Limb (tissue), 2 donors: ENCODE data around the gene SCUBE1.
"Not testable (repeated sequence)": the region's sequence is repeated elsewhere in the genome, so short reads cannot be mapped to it uniquely, and the experiment has no call there.

Source experiments
- DNase-seq, 2 donors: peaks; one replicate each; pipeline ENCODE4 v3.0.0-alpha.2; 2016; ENCODE audit errors: extremely low spot score in 2 of 2

The SCUBE1 gene

DNA sequence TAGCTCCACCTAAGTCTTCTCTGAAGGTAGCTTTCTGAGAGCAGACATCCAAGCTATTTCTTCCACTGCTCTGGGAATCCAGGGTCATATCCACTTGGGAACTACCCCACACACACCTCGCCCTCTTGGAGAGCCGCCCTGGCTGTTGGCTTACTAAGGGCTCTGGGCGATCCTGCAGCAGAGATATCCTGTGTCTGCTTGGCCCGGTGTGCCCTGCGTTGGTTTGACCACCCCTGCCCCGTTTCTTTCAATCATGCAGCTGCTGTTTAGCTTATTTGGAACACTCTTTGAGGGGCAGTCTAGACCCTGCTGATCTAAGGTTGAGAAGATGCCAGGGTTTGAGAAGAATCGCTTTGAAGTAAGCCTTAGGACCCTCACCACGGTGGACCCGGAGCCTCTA lies 17.4 kb upstream of the SCUBE1 start:
- no peak for DNase-seq

DNA sequence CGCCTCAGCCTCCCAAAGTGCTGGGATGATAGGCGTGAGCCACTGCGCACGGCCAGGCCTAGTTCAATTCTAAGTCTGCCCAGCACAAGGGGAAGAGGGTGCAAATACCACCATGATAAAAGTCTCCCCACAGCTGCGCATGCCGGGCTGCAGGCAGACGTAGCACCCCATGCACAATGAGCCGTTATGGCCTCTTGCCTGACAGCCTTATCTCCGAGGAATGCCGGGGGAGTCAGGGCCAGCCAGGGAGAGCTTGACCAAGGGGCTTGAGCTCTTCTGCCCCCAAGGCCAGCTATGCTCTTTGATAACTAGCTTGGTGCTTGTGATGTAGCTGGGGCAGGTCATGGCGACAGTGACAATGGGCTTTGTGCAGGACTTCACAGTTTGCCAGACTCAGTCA lies 13.7 kb upstream of the SCUBE1 start:
- DNase-seq = no peak

DNA sequence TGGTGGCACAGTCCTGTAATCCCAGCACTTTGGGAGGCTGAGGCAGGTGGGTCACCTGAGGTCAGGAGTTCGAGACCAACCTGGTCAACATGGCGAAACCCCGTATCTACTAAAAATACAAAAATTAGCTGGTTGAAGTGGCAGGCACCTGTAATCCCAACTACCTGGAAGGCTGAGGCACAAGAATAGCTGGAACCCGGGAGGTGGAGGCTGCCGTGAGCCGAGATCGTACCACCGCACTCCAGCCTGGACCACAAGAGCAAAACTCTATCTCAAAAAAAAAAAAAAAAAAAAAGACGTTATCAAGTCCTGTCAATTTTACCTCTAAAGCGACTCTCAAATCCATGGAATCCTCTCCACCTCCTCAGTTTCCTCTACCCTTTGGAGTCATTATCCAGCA lies 12.5 kb upstream of the SCUBE1 start:
- DNase-seq = not testable (repeated sequence)

DNA sequence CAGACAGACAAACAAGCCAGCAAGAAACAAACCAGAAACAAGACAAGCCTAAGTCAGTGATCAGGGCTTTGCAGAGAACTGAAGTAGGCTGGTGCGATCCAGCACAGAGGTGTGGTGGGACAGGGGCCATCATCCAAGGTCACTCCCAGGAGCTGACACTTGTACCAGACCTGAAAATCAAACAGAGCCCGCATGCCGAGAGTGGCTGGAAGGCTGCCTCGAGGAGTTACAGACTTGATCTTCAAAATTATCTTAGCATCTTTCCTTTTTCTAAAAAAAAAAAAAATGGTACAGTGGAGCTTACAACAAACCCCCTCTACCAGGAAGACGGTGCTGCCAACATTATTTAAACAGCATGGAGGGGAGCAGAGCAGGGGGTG lies 8.8 kb upstream of the SCUBE1 start:
- DNase-seq = no peak

DNA sequence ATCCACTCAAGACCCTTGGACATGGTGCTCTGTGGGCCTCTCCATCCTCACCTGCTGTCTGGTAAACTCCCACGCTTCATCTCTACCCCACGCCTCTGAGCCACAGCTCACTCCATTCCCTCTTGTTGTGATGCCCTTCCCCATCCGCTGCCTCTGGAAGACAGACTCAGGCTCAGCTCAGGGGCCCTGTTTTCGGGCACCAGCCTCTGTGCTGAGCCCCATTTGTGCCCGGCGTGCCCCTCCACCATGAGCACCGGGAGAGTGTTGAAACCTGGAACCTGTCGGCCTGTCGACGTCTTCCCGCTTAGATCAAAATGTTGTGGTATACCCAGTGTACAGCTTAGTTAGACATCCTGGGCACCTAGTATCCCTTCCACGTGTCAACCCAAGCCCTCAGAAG lies 6.5 kb upstream of the SCUBE1 start:
- DNase-seq = no peak

DNA sequence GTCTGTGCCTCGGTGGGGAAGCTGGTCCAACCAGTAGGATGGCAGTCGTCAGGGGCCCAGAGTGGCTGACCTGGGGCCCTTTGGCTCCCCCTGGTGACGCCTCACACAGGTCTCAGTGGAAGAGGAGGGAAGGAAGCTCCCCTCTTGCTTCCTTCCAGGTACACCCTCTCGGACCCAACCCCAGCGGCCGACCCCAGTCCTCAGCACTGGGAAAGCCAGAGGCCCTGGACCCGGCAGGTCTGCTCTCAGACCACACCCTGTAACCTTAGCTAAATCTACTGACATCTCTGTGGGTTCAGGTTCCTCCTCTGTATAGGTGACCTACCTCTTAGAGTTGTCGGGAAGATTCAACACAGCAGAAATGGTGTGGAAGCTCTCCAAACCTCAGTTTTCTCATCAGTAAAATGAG lies 3.4 kb upstream of the SCUBE1 start:
- peak in 1 of 2 donors; percentile 70 for DNase-seq

DNA sequence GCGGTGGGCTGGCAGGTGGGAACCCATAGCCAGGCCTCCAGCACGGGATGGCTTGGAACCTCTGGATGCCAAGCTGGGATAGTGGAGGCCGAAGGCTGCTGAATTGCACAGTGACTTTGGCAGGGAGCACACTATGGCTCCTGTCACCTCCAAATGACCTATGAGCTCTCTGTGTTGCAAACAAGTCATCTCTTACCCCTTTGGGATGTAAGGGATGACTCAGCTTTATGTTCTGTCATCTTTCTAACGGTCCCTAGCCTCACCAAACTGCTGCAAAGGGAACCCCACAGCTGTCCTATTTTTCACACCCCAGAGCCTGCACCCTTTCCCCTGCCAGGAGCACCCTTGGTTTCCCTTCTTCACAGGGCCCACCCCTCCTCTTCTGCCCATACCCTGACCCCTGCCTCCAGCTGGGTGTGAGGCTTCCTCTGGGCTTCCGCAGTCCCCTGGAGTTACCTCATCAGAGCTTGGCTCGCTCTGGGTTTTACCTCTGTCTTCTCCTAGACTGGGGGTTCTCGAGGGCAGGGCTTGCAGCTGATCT lies 2.7 kb upstream of the SCUBE1 start:
- DNase-seq = no peak

DNA sequence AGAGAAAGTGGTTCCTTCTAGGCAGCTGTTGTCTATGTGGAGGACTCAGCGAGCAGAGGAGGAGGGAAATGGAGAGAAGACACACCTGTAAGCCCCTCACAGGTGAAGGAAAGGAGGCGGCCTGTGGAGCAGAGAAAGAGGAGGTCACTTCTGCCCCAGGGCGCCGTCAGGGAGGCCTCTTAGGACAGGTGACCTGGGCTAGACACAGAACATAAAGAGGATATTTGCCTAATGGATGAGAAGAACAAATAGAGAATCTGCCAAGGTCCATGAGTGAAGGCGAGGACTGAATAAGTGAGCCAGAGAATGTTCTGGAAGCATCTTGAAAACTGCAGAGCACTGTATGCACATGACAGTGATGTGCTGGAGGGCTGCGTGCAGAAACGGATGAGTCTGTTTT lies 2.2 kb upstream of the SCUBE1 start:
- DNase-seq = no peak

DNA sequence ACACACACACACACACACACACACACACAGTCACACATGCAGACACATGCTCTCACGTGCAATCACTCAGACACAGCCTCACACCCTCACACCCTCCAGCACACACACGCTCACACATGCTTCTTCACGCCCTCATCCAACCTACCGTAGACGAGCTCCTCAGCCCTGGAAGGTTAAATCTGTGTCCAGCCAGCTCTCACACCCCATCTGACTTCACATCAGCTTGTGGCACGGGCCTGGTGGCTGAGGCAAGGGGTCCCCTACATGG lies 1.3 kb upstream of the SCUBE1 start:
- DNase-seq = no peak

DNA sequence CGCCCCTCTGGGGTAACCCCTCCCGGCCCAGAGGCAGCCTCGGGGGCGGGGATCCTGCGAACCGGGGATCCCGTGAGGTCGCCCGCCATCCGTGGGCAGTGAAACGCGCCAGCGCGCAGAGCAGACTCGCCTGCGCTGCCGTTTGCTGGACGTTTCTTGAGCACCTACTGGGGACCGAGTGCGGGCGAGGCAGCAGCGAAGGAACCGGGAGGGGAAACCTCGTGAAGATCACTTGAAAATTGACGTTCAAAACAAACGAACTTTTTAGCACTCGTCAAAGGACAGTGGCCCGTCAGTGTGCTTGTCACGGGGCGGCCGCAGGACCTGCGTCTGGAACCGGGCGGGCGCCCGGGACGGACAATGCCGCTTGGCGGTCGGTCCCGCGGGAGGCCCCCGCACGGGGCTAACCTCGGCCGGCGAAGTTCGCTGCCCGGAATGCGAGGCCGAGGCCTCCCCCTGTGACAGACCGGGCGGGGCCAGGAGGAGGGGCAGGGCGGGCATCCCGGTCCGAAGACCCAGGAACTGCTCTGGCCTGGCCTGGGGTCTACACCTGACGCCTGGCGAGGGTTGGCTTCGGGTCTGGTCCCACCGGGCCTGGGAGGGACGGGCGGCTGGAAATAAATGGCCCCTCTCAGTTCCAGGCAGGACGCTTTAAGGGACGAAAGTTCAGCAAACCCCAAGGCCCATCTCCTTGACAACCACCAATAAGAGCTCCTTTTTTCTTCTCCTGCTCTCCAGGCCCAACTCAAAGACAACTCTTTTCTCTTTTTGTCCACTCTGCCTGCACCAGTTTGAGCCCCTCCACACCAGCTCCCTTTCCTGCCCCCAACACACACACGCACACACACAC lies 723 bp upstream of the SCUBE1 start:
- peak in 1 of 2 donors; percentile 65 for DNase-seq

DNA sequence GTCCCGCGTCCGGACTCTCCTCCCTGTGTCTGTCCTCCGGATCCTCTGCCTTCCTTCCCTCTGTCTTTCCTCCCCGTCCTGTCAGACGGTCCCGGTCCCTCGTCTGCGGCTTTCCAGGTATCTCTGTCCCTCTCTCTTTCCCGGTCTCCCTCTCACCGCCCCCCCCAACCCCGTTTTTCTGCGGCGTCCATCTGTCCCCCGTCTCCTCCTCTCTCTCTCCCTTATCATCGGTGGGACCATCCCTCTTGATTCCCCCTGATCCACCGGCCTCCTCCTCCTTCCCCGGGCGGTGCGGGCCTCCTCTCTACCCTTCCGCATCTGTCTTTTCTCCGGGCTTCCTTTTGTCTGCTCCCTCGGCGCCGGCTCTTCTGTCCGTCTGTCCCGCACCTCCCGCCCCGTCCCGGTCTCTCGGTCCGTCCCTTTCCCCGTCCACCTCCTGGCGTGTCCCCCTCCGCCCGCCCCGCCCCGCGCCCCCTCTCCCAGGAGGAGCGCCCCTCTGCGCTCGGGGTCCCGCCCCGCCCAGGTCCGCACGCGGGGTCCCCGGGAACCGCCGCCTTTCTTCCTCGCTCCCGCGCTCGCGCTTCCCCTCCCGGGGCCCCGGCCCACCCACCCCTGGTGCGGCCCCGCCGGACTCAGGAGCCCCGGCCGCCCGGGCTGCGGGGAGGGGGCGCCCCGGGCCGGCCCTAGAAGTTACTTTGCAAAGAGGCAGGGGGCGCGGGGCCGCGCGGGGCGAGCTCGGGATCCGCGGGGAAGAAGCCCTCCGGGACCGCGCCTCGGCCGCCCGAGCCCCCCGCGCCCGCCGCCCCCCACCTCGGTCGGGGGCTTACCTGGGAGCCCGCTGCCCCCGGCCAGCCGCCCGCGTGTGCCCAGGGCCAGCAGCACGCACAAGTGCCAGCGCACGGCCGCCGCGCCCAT lies 568 bp downstream of the SCUBE1 start:
- DNase-seq = peak in 1 of 2 donors; percentile 50

DNA sequence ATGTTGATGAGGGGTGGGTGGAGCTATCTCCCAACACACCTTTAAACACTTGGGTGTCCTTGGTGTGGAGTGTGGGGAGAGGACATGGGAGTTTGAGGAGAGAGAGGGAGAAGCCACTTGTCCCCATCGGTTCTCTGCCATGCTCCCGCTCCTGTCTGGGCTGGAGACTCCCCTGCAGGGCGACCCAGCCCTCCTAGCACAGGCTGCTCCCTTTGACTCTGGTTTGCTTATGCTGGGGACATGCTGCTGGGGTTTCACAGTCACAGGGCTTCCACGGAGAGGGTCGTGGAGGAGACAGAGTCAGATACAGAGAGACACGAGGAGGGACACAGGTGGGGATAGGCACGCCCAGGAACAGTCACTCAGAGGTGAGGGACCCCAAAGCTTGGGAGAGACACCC lies 1.6 kb downstream of the SCUBE1 start:
- no peak for DNase-seq

DNA sequence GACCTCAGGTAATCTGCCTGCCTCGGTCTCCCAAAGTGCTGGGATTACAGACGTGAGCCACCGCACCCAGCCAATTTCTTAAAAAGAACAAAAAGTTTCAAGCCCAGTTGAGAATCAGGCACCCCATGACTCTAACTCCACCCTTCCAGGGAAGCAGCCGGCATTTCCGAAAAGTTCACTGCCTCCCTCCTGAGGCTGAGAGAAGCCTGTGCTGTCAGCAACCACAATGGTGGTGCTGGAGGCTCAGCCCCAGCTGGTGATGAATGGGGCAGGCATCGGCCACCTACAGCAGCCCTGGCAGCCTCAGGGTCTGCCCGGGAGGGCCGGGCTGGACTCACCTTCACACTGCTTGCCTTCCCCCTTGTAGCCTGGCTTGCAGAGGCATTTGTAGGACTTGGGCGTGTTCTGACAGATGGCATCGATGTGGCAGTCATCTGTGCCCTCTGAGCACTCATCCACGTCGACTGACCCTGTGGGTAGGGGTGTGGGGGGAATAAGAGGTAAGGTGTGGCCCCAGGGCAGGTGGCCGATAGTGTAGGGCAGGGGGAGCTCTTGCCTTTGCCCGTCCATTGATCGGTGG lies 4.3 kb downstream of the SCUBE1 start:
- DNase-seq = no peak

DNA sequence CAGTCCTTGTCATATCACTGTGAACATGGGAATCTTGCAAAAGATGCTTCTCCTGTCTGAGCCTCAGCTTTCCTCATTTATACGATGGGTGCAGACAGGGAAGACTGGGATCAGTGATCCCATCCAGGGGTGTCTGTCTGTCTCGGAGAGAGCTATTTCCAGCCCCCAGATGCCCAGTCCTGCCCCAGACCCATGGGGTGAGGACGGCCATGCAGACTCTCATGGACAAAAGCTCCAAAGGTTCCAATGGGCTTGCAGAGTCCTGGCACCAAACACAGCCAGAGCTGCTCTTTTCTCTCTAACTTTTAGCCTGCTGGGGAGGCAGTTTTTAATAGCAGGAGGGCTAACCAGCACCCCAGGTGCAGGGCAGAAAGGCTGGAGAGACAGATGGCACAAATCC lies 5.2 kb downstream of the SCUBE1 start:
- no peak for DNase-seq

DNA sequence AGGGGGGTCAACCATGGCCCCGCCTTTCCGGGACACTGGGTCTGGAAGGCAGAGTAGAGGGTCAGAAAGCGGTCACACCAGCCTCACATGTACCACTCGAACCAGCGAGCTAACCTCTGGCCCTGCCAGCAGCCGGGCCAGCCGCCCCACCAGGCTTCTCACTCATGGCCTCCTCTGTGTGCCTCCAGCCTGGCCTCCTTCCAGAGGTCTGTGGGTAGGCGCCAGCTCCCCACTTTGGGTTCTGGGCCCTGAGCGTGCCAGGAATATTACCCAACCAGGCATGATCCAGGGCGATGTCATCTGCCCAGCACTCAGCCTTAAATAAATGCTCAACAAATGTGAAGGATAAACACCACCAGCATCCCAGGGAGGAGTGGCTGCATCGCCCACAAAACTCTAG lies 5.8 kb downstream of the SCUBE1 start:
- DNase-seq = no peak

DNA sequence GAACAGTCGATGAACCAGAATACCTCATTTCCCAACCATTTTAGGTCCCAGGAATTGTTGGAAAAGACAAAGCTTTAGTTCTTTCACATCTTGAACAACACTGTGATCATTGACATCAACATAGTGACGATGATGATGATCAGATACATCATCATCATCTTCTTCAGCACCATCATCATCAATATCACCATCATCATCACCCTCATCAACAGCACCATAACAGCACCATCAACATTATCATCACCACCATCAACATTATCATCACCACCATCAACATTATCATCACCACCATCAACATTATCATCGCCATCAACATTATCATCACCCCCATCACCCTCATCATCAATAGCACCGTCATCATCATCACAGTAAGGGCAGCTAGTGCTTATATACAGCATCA lies 8.8 kb downstream of the SCUBE1 start:
- DNase-seq = no peak

DNA sequence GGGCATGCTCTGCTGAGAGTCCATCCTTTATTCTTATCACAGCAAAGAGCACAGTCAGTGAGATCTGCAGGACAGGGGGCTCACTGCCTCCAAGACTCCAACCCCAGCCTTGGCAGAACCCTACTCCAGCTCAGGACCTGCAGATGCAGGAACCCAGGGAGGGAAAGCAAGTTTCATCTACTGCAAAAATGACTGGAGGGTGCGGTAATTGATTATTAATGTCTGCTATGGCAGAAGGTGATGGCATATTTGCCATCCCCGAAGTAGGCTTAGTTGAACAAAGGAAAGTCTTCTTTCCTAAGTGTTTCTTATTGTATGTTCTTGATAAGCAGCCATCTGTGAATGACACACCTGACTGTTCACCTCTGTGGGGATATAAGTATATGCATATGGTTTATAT lies 9.2 kb downstream of the SCUBE1 start:
- no peak for DNase-seq

DNA sequence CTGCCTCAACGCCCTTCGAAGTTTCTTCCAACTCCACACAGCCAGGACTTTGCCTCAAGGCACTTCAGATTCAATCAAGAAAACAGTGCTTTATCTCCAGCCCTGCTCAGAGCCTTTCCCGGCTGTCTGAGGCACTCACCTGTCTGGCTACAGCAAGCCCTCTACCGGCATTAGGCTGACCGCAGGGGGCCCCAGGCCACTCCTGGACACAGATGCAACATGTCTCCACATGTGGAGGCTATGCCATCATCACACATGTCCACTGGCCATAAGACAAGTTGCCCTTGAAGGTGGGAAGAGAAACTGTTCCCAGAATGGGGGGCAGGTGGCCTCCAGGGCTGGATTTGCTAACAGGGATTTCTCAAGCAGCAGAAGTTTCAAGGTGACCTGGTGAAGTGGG lies 10.0 kb downstream of the SCUBE1 start:
- no peak for DNase-seq

DNA sequence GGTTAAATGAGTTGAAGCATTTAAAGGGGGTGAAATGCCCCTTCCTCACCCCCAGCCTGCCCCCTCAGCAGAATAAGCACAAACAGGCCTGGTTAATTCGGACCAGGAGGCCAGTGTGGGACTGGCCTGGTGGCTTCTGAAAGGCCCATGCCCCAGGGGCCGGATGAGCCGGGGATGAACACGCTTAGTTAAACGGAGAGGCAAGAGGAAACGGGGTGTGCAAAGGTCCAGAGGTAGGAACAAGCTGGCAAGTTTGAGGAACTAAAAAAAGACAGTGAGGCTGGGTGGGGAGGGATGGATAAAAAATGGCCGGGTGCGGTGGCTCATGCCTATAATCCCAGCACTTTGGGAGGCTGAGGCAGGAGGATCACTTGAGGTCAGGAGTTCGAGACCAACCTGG lies 11.5 kb downstream of the SCUBE1 start:
- DNase-seq = no peak

DNA sequence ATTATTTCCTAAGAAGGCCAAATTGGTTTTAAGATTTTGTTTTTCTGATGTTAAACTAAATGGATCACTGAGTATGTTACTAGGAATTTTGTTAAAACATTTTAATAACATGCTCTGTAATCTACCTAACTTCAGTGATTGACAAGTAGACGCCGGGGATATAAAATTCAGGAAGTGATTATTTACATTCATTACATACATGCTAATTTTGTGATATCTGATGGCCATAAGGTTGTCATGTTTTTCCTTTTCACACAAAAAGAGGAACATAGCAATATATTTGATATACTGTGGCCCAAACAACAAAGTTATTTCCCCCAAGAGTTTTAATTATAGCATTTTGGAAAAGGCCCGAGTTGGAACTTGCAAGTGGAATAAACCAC lies 12.1 kb downstream of the SCUBE1 start:
- DNase-seq = no peak

DNA sequence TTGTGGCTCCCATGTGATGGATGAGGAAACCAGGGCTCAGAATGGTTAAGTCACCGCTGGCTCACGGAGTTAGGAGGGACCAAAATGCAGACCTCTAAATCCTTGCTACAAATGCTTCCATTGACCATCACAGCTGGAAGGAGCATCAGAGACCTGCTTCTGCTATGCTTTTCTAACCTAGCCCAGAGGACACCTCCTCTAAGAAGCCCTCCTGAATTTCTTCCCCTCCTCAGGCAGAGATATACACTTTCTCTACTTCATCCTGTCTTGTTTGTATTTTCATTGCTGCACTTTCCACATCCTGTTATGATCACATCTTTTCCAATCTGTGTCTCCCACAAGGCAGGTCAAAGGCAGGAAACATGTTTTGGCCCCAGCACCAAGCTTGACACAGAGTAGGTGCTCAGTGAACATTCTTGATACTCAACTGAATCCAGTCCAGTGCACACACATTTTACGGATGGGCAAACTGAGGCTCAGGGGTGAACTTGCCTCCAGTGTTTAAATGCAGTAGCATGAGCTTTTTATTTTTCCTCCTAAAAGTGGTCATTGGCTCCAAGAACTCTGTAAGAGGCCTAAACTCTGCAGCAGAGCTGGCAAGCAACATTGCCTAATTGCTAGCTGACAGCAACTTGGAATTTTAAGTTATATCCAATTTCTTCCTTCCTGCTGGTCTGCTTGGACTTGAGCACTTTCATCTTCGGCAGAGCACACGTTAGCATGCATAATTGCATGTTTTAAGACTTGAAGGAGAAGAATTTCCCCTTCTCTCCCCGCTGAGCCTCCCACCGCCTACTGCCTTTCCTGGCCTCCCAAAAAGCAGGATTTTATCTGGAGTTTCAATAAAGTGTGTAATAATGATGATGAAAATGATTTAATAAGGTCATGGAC lies 12.7 kb downstream of the SCUBE1 start:
- DNase-seq = peak in 1 of 2 donors; percentile 25
